Measurements from ENCODE around the gene RNF224. TPM values are rescaled to one million over a fixed set of nuclear protein-coding genes. Genes with fewer than 3 reads are reported as not detected.
A peak's percentile ranks its signal among the peaks of the same experiment; 100 is the strongest.

The RNF224 gene
- total RNA-seq, 1 donor from 2014 or later, result 0.39 TPM

DNA sequence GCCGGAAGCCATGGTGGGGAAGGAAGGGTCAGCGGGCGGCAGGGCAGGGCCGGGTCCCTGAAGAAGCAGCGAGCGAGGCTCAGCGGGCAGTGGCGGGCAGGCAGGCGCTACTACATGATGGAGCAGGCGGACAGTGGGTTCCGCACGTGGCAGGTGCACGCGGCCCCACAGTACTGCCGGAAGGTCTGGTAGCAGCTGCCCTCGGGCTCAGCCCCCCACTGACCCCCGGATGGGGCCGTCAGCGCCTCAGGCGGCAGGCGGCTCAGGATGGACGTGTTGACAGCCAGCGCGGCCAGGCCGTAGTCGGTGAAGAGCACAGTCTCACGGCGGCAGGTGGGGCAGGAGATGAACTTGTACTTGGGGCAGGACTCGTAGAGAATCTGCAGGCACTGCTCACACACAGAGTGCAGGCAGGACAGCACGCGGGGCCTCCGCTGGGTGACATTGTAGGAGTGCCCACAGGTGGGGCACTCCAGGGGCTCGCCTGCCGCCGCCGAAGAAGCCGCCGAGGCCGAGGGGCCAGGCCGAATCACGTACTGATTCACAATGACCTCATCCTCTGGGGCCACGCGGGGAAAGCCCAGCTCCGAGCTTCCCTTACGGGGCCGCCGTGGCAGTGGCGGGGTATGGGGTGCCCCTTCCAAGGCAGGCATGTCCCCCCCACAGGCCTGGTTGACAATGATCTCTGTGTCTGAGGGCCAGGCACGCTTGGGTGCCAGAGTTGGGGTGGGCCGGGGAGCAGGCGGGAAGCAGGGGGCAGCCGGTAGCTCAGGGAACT, 6.8 kb upstream of the RNF224 start:
- no peak overlapping the region for H3K27ac Mint-ChIP-seq (ENCODE audit: unreplicated experiment)
- peaks cover 4% of the 10 kb centered on the region for H3K4me1 Mint-ChIP-seq (ENCODE audit: low read depth, unreplicated experiment)
- no peaks in the 10 kb centered on the region for H3K36me3 Mint-ChIP-seq (ENCODE audit: unreplicated experiment)
- no peak for DNase-seq
- H3K27me3 Mint-ChIP-seq (ENCODE audit: unreplicated experiment), result peaks cover 2% of the 10 kb centered on the region
- peaks cover 6% of the 10 kb centered on the region for H3K9me3 Mint-ChIP-seq (ENCODE audit: unreplicated experiment)
- H3K4me3 Mint-ChIP-seq (ENCODE audit: unreplicated experiment), result peak overlapping the region; percentile 55
- TF ChIP-seq, protein P1, sequence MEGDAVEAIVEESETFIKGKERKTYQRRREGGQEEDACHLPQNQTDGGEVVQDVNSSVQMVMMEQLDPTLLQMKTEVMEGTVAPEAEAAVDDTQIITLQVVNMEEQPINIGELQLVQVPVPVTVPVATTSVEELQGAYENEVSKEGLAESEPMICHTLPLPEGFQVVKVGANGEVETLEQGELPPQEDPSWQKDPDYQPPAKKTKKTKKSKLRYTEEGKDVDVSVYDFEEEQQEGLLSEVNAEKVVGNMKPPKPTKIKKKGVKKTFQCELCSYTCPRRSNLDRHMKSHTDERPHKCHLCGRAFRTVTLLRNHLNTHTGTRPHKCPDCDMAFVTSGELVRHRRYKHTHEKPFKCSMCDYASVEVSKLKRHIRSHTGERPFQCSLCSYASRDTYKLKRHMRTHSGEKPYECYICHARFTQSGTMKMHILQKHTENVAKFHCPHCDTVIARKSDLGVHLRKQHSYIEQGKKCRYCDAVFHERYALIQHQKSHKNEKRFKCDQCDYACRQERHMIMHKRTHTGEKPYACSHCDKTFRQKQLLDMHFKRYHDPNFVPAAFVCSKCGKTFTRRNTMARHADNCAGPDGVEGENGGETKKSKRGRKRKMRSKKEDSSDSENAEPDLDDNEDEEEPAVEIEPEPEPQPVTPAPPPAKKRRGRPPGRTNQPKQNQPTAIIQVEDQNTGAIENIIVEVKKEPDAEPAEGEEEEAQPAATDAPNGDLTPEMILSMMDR (IDR thresholded peaks at IDR 0.05; ENCODE audit: partially characterized antibody, unreplicated experiment), result no peak

DNA sequence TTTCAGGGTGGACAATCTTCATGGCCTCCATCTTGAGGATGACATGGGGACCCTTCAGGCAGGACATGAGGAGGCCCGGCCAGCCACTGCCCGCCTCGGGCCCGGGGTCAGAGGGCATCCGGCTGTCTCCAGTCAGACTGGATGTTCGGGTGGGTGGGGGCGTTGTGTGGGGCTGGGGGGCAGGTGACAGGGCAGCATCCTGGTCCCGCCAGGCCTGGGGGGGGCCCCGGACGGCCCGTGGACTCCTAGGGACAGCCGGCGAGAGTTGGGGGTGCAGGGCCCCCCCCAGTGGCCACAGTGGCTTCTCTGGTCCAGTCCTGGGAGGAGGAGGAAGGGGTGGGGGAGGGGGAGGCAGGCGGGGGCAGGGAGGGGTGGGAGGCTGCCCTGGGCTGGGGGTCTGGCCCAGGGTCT, 6.2 kb upstream of the RNF224 start:
- peaks cover 4% of the 10 kb centered on the region for H3K4me1 Mint-ChIP-seq (ENCODE audit: low read depth, unreplicated experiment)
- H3K9me3 Mint-ChIP-seq (ENCODE audit: unreplicated experiment), result peaks cover 6% of the 10 kb centered on the region
- no peak overlapping the region for H3K4me3 Mint-ChIP-seq (ENCODE audit: unreplicated experiment)
- TF ChIP-seq, protein P1 (IDR thresholded peaks at IDR 0.05; ENCODE audit: partially characterized antibody, unreplicated experiment), result no peak
- DNase-seq, result no peak
- H3K27me3 Mint-ChIP-seq (ENCODE audit: unreplicated experiment), result peaks cover 2% of the 10 kb centered on the region
- no peaks in the 10 kb centered on the region for H3K36me3 Mint-ChIP-seq (ENCODE audit: unreplicated experiment)
- no peak overlapping the region for H3K27ac Mint-ChIP-seq (ENCODE audit: unreplicated experiment)

DNA sequence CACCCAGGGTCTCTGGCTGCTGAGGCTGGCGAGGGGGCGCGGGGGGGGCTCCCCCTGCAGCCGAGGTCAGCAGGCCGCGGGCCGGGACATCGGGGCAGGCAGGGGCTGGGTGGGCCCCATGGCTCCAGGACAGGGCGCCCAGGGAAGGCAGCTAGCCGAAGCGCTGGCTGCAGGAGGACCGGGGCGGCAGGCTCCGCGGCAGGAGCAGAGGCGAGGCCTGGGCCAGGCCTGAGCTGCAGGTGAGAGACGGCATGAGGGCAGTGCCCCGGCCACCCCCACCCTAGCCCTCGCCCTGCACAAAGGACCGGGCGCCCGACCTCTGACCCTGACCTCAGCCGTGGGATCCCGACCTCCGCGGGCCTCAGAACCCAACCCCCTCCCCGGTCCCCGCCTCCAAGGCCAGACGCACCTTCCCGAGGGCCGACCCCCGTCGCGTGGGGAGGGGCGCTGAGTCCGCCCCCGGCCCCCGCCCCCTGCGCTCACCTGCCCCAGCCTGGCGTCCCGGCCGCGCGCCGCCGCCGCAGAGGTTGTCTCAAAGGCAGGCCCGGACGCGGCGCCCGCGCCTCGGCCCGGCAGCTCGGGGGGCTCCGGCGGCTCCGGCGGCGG, 5.7 kb upstream of the RNF224 start:
- Mint-ChIP-seq H3K9me3 (ENCODE audit: unreplicated experiment) (peaks cover 6% of the 10 kb centered on the region), H3K27me3 (ENCODE audit: unreplicated experiment) (peaks cover 4% of the 10 kb centered on the region), H3K4me1 (ENCODE audit: low read depth, unreplicated experiment) (peaks cover 4% of the 10 kb centered on the region), H3K4me3 (ENCODE audit: unreplicated experiment) (no peak overlapping the region), H3K27ac (ENCODE audit: unreplicated experiment) (no peak overlapping the region), H3K36me3 (ENCODE audit: unreplicated experiment) (no peaks in the 10 kb centered on the region)
- DNase-seq, result peak; percentile 53
- TF ChIP-seq, protein P1 (IDR thresholded peaks at IDR 0.05; ENCODE audit: partially characterized antibody, unreplicated experiment), result no peak

DNA sequence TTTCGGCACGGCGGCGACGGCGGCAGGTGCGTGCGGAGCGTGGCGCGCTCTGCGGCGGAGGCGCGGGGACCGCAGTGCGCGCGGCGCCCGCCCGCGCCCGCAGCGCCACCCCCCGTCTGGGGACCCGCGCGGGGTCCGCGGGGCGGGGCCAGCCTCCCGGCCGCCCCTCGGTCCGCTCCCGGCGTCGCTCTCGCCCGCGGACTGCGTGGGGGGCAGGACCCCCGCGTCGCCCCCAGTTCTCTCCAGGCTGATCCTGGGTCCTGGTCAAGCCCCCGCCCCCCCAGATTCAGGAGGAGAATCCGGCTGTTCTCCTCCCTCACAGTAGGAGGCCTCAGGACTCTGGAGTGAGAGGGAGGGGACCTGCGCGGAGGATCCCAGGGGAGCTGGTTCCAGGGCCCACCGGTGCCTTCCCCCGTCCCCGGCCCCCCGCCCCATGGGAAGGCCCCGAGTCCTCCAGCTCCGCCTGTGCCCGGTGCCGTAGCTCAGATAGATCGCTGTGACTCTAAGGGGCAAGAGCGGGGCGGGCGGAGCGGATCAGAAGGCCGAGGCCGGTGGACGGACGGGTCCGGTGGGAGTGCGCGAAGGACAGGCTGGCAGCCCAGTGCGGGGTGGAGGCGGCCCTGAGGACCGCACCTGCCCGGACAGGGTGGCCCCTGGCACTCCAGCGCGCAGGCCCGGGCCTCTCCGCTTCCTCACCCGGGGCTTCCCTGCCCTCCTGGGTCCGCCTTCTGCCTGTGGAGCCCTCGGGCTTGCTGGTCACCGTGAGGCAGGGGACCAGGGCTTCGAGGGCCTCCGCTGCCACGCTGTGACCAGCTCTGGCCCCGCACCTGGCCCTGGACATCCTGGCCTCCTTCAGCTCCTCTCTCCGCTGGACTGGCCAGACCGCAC, 4.9 kb upstream of the RNF224 start, which contains the start of gene RNF208:
TSS of gene RNF208 (minus strand) at position 51 of the 888 bp plus-strand sequence. CDS start 1,028 bp downstream, outside the sequence.
- Mint-ChIP-seq H3K36me3 (ENCODE audit: unreplicated experiment) (no peaks in the 10 kb centered on the region), H3K27ac (ENCODE audit: unreplicated experiment) (peak within 1 kb of the TSS; percentile 17), H3K4me1 (ENCODE audit: low read depth, unreplicated experiment) (peaks cover 3% of the 10 kb centered on the region), H3K4me3 (ENCODE audit: unreplicated experiment) (peak within 1 kb of the TSS; percentile 88), H3K27me3 (ENCODE audit: unreplicated experiment) (peaks cover 4% of the 10 kb centered on the region), H3K9me3 (ENCODE audit: unreplicated experiment) (peaks cover 6% of the 10 kb centered on the region)
- DNase-seq, result peak; percentile 57
- TF ChIP-seq, protein P1 (IDR thresholded peaks at IDR 0.05; ENCODE audit: partially characterized antibody, unreplicated experiment), result no peak
